WERI-Rb-1 (cell line): ENCODE results near the gene MAPKAPK3.

Source experiments
- DNase-seq: peaks from one replicate; pipeline ENCODE4 v3.0.0-alpha.2; 2020
- H3K27ac ChIP-seq: fragments of 250-450 bp; sonication (Bioruptor Pico); 2 replicates; pipeline ENCODE4 v1.5.1; 2020; ENCODE audit warnings: mild to moderate bottlenecking, moderate library complexity
- H3K27me3 ChIP-seq: fragments of 250-450 bp; sonication (Bioruptor Pico); 2 replicates; pipeline ENCODE4 v1.5.1; 2021; ENCODE audit warnings: mild to moderate bottlenecking, low read depth, moderate library complexity; ENCODE audit not compliant: insufficient read depth, severe bottlenecking
- H3K36me3 ChIP-seq: fragments of 250-450 bp; sonication (Bioruptor Pico); 2 replicates; pipeline ENCODE4 v1.5.1; 2020; ENCODE audit warnings: mild to moderate bottlenecking, moderate library complexity
- H3K4me3 ChIP-seq: 2 replicates; pipeline ENCODE4 v1.5.1; 2011; ENCODE audit warnings: low read depth, mild to moderate bottlenecking, control low read depth, low read length
- H3K9me3 ChIP-seq: fragments of 250-450 bp; sonication (Bioruptor Pico); 2 replicates; pipeline ENCODE4 v1.5.1; 2021; ENCODE audit warnings: mild to moderate bottlenecking, moderate library complexity; ENCODE audit not compliant: severe bottlenecking
- TF ChIP-seq, protein P1 (sequence below): IDR thresholded peaks from 2 replicates; pipeline ENCODE4 v1.5.1; 2011; ENCODE audit warnings: low read depth, mild to moderate bottlenecking, control low read depth, inconsistent platforms, low read length

MAPKAPK3 gene

GRCh38 chr3:50572158-50572557 is 44.8 kb upstream of the MAPKAPK3 start:
- peak; percentile 71 for DNase-seq
- no peak overlapping the region for H3K27ac ChIP-seq

GRCh38 chr3:50572801-50573371 is 44.1 kb upstream of the MAPKAPK3 start:
- H3K4me3 ChIP-seq = no peak overlapping the region
- DNase-seq = no peak
- TF ChIP-seq, protein P1, sequence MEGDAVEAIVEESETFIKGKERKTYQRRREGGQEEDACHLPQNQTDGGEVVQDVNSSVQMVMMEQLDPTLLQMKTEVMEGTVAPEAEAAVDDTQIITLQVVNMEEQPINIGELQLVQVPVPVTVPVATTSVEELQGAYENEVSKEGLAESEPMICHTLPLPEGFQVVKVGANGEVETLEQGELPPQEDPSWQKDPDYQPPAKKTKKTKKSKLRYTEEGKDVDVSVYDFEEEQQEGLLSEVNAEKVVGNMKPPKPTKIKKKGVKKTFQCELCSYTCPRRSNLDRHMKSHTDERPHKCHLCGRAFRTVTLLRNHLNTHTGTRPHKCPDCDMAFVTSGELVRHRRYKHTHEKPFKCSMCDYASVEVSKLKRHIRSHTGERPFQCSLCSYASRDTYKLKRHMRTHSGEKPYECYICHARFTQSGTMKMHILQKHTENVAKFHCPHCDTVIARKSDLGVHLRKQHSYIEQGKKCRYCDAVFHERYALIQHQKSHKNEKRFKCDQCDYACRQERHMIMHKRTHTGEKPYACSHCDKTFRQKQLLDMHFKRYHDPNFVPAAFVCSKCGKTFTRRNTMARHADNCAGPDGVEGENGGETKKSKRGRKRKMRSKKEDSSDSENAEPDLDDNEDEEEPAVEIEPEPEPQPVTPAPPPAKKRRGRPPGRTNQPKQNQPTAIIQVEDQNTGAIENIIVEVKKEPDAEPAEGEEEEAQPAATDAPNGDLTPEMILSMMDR = no peak
- no peaks in the 10 kb centered on the region for H3K9me3 ChIP-seq
- H3K36me3 ChIP-seq = no peaks in the 10 kb centered on the region
- no peaks in the 10 kb centered on the region for H3K27me3 ChIP-seq
- H3K27ac ChIP-seq = no peak overlapping the region

More at GRCh38 chr3:50572158-50572557, 44.8 kb upstream of the MAPKAPK3 start:
- Histone ChIP-seq H3K4me3 (no peak overlapping the region), H3K27me3 (no peaks in the 10 kb centered on the region), H3K36me3 (no peaks in the 10 kb centered on the region), H3K9me3 (no peaks in the 10 kb centered on the region)
- TF ChIP-seq, protein P1 = peak; percentile 97

- Histone ChIP-seq H3K27me3 (no peaks in the 10 kb centered on the region), H3K27ac (no peak overlapping the region), H3K36me3 (no peaks in the 10 kb centered on the region), H3K4me3 (no peak overlapping the region), H3K9me3 (no peaks in the 10 kb centered on the region)
- no peak for DNase-seq
- TF ChIP-seq, protein P1 = no peak
Measured at GRCh38 chr3:50573566-50574443, 43.1 kb upstream of the MAPKAPK3 start.

DNA sequence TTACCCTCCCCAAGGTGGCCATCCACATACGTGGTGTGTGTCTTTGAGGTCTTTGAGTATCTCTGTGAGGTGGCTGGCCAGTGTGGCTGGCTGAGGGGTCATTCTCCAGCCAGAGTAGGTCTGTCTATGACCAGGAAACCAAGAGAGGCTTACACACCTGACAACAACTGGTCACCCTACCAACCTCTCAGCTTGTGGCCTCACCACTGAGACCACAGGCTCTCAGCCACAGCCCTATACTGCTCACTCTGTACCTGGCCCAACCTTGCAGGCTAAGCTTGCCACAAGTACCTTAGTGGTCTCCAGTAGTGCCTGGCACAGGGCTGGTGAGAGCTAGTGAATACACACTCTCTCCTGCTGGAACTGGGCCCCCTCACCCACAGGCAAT is 42.5 kb upstream of the MAPKAPK3 start:
- TF ChIP-seq, protein P1 = no peak
- no peaks in the 10 kb centered on the region for H3K9me3 ChIP-seq
- no peak for DNase-seq
- no peak overlapping the region for H3K4me3 ChIP-seq
- H3K27me3 ChIP-seq = no peaks in the 10 kb centered on the region
- no peaks in the 10 kb centered on the region for H3K36me3 ChIP-seq
- H3K27ac ChIP-seq = no peak overlapping the region

DNA sequence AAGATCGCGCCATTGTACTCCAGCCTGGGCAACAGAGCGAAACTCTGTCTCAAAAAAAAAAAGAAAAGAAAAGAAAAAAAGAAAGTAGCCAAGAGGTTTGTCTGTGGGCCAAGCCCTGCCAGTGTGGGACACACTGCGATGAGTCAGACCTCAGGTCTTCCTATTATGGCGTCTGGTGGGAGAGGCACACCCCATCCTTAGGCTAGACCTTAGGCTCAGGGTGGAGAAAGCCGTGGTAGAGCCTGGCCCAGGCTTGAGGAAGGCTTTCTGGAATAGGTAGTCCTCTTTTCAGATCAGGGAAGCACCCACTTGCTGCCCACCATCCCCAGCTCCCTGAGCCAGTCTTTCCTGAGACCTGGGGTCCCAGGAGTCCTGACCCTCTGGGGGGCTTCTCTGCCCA is 41.6 kb upstream of the MAPKAPK3 start:
- DNase-seq = no peak
- H3K36me3 ChIP-seq = no peaks in the 10 kb centered on the region

More for the DNA sequence above, 41.6 kb upstream of the MAPKAPK3 start:
- Histone ChIP-seq H3K27me3 (no peaks in the 10 kb centered on the region), H3K27ac (peak overlapping the region; percentile 80), H3K4me3 (no peak overlapping the region), H3K9me3 (no peaks in the 10 kb centered on the region)
- TF ChIP-seq, protein P1 = no peak
